ENCODE data around the gene MAP6. TPM values are rescaled to one million over a fixed set of nuclear protein-coding genes. Genes with fewer than 3 reads are reported as not detected.

Gene MAP6
- total and polyA plus RNA-seq, 2 of the 13 experiments (the other 11 are each of a cell fraction or from before 2014, with no cell fraction given): 0.04 TPM; not detected in 1

DNA sequence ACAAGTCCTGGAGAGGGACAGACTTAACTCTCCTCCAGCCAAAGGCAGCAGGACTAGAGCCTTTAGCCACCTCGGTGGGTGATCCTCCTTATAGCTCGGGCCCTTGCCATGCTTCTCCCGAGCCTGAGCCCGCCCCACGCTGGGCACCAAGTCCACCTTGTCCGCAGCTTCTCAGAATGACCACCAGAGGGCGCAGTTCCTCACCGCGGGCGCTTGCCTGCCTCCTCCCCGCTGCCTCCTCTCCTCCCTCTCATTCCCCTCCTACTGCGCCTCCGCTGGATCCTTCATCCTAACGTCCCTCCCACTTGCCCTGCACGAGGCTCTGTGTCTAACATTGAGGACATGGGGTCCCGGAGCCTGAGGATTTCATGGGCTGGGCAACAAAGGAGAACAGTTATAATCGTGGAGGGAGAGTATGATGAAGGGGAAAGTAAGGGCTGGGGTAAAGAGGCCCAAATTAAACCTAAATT lies 37.5 kb upstream of the MAP6 start (continued):
- TF ChIP-seq, protein P1, sequence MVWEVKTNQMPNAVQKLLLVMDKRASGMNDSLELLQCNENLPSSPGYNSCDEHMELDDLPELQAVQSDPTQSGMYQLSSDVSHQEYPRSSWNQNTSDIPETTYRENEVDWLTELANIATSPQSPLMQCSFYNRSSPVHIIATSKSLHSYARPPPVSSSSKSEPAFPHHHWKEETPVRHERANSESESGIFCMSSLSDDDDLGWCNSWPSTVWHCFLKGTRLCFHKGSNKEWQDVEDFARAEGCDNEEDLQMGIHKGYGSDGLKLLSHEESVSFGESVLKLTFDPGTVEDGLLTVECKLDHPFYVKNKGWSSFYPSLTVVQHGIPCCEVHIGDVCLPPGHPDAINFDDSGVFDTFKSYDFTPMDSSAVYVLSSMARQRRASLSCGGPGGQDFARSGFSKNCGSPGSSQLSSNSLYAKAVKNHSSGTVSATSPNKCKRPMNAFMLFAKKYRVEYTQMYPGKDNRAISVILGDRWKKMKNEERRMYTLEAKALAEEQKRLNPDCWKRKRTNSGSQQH (CRISPR knock-in tag; IDR thresholded peaks at IDR 0.05; ENCODE audit: low read depth): no peak
- no peak for TF ChIP-seq HNRNPLL (IDR thresholded peaks at IDR 0.05; ENCODE audit: low read depth, low read length, poor library complexity, severe bottlenecking)
- no peak; the same call in 1 of the 2 replicates for TF ChIP-seq MIXL1 (CRISPR knock-in tag; IDR thresholded peaks at IDR 0.05)
- TF ChIP-seq, protein P2, sequence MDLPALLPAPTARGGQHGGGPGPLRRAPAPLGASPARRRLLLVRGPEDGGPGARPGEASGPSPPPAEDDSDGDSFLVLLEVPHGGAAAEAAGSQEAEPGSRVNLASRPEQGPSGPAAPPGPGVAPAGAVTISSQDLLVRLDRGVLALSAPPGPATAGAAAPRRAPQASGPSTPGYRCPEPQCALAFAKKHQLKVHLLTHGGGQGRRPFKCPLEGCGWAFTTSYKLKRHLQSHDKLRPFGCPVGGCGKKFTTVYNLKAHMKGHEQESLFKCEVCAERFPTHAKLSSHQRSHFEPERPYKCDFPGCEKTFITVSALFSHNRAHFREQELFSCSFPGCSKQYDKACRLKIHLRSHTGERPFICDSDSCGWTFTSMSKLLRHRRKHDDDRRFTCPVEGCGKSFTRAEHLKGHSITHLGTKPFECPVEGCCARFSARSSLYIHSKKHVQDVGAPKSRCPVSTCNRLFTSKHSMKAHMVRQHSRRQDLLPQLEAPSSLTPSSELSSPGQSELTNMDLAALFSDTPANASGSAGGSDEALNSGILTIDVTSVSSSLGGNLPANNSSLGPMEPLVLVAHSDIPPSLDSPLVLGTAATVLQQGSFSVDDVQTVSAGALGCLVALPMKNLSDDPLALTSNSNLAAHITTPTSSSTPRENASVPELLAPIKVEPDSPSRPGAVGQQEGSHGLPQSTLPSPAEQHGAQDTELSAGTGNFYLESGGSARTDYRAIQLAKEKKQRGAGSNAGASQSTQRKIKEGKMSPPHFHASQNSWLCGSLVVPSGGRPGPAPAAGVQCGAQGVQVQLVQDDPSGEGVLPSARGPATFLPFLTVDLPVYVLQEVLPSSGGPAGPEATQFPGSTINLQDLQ (CRISPR knock-in tag; IDR thresholded peaks at IDR 0.05): no peak
- no peak for TF ChIP-seq DR1 (CRISPR knock-in tag; IDR thresholded peaks at IDR 0.05)
- no peak for TF ChIP-seq AGO1 (IDR thresholded peaks at IDR 0.05; ENCODE audit: low read depth, low read length, poor library complexity, severe bottlenecking)
- TF ChIP-seq, protein P3, sequence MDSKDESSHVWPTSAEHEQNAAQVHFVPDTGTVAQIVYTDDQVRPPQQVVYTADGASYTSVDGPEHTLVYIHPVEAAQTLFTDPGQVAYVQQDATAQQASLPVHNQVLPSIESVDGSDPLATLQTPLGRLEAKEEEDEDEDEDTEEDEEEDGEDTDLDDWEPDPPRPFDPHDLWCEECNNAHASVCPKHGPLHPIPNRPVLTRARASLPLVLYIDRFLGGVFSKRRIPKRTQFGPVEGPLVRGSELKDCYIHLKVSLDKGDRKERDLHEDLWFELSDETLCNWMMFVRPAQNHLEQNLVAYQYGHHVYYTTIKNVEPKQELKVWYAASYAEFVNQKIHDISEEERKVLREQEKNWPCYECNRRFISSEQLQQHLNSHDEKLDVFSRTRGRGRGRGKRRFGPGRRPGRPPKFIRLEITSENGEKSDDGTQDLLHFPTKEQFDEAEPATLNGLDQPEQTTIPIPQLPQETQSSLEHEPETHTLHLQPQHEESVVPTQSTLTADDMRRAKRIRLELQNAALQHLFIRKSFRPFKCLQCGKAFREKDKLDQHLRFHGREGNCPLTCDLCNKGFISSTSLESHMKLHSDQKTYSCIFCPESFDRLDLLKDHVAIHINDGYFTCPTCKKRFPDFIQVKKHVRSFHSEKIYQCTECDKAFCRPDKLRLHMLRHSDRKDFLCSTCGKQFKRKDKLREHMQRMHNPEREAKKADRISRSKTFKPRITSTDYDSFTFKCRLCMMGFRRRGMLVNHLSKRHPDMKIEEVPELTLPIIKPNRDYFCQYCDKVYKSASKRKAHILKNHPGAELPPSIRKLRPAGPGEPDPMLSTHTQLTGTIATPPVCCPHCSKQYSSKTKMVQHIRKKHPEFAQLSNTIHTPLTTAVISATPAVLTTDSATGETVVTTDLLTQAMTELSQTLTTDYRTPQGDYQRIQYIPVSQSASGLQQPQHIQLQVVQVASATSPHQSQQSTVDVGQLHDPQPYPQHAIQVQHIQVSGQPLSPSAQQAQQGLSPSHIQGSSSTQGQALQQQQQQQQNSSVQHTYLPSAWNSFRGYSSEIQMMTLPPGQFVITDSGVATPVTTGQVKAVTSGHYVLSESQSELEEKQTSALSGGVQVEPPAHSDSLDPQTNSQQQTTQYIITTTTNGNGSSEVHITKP (CRISPR knock-in tag; IDR thresholded peaks at IDR 0.05; ENCODE audit: low read depth): peak; percentile 95
- no peak for TF ChIP-seq PRMT3 (CRISPR knock-in tag; IDR thresholded peaks at IDR 0.05; ENCODE audit: borderline replicate concordance, low read depth)
- TF ChIP-seq MAFK (conservative IDR thresholded peaks at IDR 0.05 in 1 of 2, IDR thresholded peaks at IDR 0.05 in 1 of 2; ENCODE audit: low read length in 2 of 2): no peak
- no peak for TF ChIP-seq EHMT2 (IDR thresholded peaks at IDR 0.05; ENCODE audit: borderline replicate concordance, low read depth, low read length)
- TF ChIP-seq KMT2A (CRISPR knock-in tag; IDR thresholded peaks at IDR 0.05): peak; percentile 51; the same call in 1 of the 2 replicates
- TF ChIP-seq SATB2 (CRISPR knock-in tag; IDR thresholded peaks at IDR 0.05): no peak
- TF ChIP-seq MYNN (CRISPR knock-in tag; IDR thresholded peaks at IDR 0.05; ENCODE audit: low read depth): no peak
- TF ChIP-seq ZNF367 (CRISPR knock-in tag; IDR thresholded peaks at IDR 0.05; ENCODE audit: borderline replicate concordance): no peak
- no peak for TF ChIP-seq FIP1L1 (IDR thresholded peaks at IDR 0.05; ENCODE audit: borderline replicate concordance, insufficient read depth, low read depth, low read length)
- TF ChIP-seq CHD2 (IDR thresholded peaks at IDR 0.05; ENCODE audit: low read depth, low read length): no peak
- 0 out of 2 replicates have a peak, but pooled peaks have one; percentile 51 for TF ChIP-seq PCBP1 (IDR thresholded peaks at IDR 0.05; ENCODE audit: borderline replicate concordance, low read depth, low read length)
- TF ChIP-seq FOSL1 (CRISPR knock-in tag; IDR thresholded peaks at IDR 0.05; ENCODE audit: borderline replicate concordance): no peak
- no peak for TF ChIP-seq HNRNPH1 (optimal IDR thresholded peaks at IDR 0.05; ENCODE audit: low read depth, low read length)
- no peak for TF ChIP-seq ZFP36 (IDR thresholded peaks at IDR 0.05; ENCODE audit: borderline replicate concordance, low read depth, low read length, partially characterized antibody)
- TF ChIP-seq TMF1 (CRISPR knock-in tag; IDR thresholded peaks at IDR 0.05; ENCODE audit: low read depth): no peak
- TF ChIP-seq, protein P4, sequence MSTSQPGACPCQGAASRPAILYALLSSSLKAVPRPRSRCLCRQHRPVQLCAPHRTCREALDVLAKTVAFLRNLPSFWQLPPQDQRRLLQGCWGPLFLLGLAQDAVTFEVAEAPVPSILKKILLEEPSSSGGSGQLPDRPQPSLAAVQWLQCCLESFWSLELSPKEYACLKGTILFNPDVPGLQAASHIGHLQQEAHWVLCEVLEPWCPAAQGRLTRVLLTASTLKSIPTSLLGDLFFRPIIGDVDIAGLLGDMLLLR (CRISPR knock-in tag; IDR thresholded peaks at IDR 0.05): 0 out of 2 replicates have a peak, but pooled peaks have one; percentile 35
